Adipocyte (in vitro differentiated cells): Measurements from ENCODE around the gene SIRPA.
A peak's percentile ranks its signal among the peaks of the same experiment; 100 is the strongest.

Source experiments
- DNase-seq: peaks from one replicate; pipeline ENCODE4 v3.0.0-alpha.2; 2015; ENCODE audit warnings: low read depth
- H3K27me3 ChIP-seq: replicated peaks from 2 replicates; pipeline ENCODE4 v1.7.0; 2013; ENCODE audit warnings: mild to moderate bottlenecking, low read length, moderate library complexity; ENCODE audit not compliant: control insufficient read depth, insufficient read depth
- H3K36me3 ChIP-seq: 2 replicates; pipeline ENCODE4 v1.7.0; 2013; ENCODE audit warnings: low read length, mild to moderate bottlenecking, moderate library complexity; ENCODE audit not compliant: control insufficient read depth, insufficient read depth, severe bottlenecking
- H3K4me1 ChIP-seq: 2 replicates; pipeline ENCODE4 v1.7.0; 2013; ENCODE audit warnings: mild to moderate bottlenecking, low read length, moderate library complexity; ENCODE audit not compliant: control insufficient read depth, insufficient read depth
- H3K4me3 ChIP-seq: 2 replicates; pipeline ENCODE4 v1.7.0; 2013; ENCODE audit warnings: mild to moderate bottlenecking, low read length, moderate library complexity
- H3K9ac ChIP-seq: 2 replicates; pipeline ENCODE4 v1.7.0; 2013; ENCODE audit warnings: mild to moderate bottlenecking, low read length, moderate library complexity
- H3K9me3 ChIP-seq: 2 replicates; pipeline ENCODE4 v1.7.0; 2013; ENCODE audit warnings: mild to moderate bottlenecking, low read length, moderate library complexity; ENCODE audit not compliant: control insufficient read depth

The SIRPA gene

DNA sequence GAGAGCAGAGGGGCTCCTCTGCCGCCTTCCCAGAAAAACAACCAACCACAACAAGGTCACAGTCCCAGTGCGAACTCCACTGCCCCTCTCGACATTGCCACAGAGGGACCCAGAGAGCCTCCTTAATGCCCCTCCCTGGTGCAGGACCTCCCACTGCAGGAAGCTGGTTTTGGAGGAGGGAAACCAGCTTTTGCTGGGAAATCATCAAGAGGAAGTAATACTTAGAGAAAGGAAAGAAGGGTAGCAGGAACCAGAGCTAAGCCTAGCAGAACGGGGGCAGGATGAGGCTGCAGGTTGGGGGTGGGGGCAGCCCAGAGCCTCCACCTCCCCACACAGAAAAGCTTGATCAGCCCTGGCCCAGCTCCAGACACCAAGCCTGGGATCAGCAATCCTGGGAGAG lies 37.7 kb upstream of the SIRPA start:
- H3K4me3 ChIP-seq, result no peak overlapping the region
- H3K27me3 ChIP-seq, result peaks cover 20% of the 10 kb centered on the region
- peaks cover 12% of the 10 kb centered on the region for H3K4me1 ChIP-seq
- no peak for DNase-seq
- H3K9me3 ChIP-seq, result no peaks in the 10 kb centered on the region
- no peak overlapping the region for H3K9ac ChIP-seq
- H3K36me3 ChIP-seq, result no peaks in the 10 kb centered on the region

DNA sequence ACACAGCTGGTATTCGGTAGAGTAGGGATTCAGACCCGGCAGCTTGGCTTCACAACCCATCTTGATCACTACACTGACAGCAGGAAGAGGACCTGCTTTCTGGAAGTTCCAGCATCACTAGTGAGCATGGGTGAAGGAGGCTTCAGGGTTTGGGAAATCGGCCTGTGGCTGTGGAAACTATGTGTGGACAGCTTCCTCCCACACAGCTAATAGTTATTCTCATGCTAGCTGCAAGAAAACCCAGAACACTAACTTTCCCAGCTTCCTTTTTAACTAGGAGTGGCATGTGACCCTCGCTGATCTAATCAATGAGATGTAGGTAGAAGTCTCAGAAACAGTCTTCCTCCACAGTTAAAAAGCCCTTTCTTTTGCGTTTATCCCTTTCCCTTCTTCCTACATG lies 36.3 kb upstream of the SIRPA start:
- Histone ChIP-seq H3K9me3 (no peaks in the 10 kb centered on the region), H3K4me1 (peaks cover 12% of the 10 kb centered on the region), H3K27me3 (peaks cover 12% of the 10 kb centered on the region), H3K36me3 (no peaks in the 10 kb centered on the region), H3K9ac (no peak overlapping the region), H3K4me3 (no peak overlapping the region)
- DNase-seq, result no peak

DNA sequence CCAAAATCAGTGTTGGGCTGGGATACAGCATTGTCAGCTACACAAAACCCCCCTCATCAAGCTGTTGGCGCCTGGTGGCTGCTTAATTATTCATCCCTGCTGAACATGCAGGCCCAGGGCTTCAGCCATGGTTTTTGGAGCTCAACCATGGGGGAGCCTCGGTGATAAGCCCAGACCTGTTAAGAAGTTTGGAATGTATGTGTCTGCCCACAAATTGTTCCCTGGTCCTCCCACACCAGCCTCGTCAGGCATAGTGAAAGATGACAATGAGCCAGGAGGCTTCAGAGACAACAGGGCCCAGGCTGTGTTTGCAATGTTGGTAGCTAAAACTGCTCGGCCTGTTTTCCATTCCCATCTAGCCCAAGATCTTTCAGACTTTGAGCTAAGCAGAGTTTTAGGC lies 34.8 kb upstream of the SIRPA start:
- H3K4me1 ChIP-seq, result peaks cover 12% of the 10 kb centered on the region
- DNase-seq, result peak; percentile 24
- H3K9me3 ChIP-seq, result no peaks in the 10 kb centered on the region
- H3K36me3 ChIP-seq, result no peaks in the 10 kb centered on the region
- no peak overlapping the region for H3K4me3 ChIP-seq
- H3K9ac ChIP-seq, result peak overlapping the region; percentile 4
- H3K27me3 ChIP-seq, result no peaks in the 10 kb centered on the region

DNA sequence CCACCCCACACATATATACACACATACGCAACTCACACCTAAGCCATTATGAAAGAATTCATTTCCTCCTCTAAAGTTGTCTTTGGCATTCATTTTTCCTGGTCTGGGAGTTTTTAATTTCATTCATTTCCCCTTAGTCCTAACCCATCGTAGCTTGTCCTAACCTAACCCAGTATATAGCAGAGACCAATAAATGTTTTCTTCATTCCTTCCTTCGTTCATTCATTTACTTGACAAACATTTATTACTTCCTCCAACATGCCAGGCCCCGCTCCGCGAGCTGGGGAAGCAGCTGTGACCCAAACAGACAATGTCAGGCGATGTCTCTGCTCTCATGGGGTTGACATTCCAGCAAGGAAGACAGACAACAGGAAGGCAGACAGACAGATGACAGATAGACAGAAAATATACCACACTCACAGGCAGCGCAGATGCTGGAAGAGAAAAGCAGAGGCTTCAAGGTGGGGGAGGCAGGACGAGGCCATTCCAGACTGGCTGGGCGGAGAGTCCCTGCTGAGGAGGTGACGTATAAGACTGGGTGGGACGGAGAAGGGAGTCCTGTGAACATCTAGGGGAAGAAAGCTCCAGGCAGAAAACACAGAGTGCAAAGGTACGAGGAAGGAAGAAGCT lies 33.7 kb upstream of the SIRPA start:
- no peak overlapping the region for H3K4me3 ChIP-seq
- no peak for DNase-seq

DNA sequence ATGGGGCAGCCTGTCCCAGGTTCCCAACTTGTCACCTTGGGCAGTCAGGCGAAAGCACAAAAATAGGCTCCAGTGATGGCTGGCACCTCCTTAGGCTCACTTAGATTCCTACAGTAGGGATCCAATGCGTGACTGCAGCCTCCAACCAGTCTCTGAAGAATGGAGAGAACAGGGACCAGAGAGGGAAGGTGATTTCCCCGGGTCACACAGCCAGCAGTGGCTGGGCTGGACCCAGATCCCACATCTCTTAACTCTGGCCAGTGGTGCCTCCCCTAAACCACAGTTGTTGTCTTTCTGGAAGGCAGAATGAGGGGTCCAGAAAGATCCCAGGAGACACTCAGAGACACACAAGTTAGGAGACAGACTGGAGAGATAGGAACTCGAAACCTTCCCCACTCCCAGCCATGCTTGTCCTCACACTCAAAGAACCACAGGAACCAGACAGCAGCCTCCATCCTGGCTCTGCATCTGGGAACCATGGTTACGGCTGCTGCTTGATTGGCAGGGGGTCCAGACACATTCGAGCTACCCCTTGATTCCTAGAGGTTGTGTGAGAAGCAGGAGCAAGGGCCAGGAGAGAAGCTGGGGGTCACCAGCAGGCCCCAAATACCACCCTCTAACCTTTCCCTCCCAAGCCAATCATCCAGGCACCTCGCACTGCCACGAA lies 33.1 kb upstream of the SIRPA start:
- no peak overlapping the region for H3K4me3 ChIP-seq

More for the DNA sequence above, 33.7 kb upstream of the SIRPA start:
- no peak overlapping the region for H3K9ac ChIP-seq
- H3K9me3 ChIP-seq, result no peaks in the 10 kb centered on the region
- H3K27me3 ChIP-seq, result no peaks in the 10 kb centered on the region
- peaks cover 8% of the 10 kb centered on the region for H3K4me1 ChIP-seq
- no peaks in the 10 kb centered on the region for H3K36me3 ChIP-seq

DNA sequence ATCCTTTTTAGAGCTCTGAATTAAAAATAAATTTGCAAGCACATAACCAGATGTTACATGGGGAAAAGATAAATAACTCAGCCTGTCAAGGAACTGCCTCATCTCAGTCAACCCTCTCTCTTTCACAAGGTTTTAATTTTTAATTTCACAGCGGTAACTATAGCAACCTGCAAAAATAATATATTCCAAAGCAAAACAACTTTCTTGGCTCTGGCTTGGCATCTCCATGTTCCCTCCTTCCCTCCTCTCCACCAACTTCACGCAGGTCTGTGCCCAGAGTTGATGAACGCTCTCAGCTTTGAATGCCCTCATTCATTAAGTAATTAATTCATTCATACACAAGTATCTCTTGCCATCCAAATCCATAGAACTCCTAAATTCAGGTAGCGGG lies 32.5 kb upstream of the SIRPA start:
- H3K36me3 ChIP-seq, result no peaks in the 10 kb centered on the region
- no peak for DNase-seq
- H3K9me3 ChIP-seq, result no peaks in the 10 kb centered on the region
- no peak overlapping the region for H3K9ac ChIP-seq
- no peak overlapping the region for H3K4me3 ChIP-seq
- H3K27me3 ChIP-seq, result peaks cover 8% of the 10 kb centered on the region
- H3K4me1 ChIP-seq, result peaks cover 7% of the 10 kb centered on the region

More for the DNA sequence above, 33.1 kb upstream of the SIRPA start:
- no peak overlapping the region for H3K9ac ChIP-seq
- peaks cover 2% of the 10 kb centered on the region for H3K27me3 ChIP-seq
- DNase-seq, result no peak
- H3K36me3 ChIP-seq, result no peaks in the 10 kb centered on the region
- peaks cover 7% of the 10 kb centered on the region for H3K4me1 ChIP-seq
- no peaks in the 10 kb centered on the region for H3K9me3 ChIP-seq

DNA sequence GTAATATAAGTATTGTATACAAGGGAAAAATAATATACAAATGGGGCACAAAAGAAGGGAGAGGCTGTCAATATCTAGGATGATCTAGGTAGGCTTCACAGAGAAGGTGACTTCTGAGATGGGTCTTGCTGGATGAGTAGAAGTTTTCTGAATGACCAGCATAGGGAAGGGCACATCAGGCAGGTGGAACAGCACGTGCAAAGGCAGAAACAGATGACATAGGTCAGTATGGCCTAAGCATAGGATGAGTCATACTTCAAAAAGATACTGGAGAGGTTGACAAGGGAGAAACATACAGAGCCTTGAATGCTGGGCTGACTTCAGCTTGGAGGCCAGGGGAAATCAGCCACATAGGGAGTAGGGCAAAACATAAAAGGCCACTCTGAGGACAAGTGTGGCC lies 31.9 kb upstream of the SIRPA start:
- Histone ChIP-seq H3K4me1 (peaks cover 7% of the 10 kb centered on the region), H3K27me3 (peaks cover 10% of the 10 kb centered on the region), H3K9me3 (no peaks in the 10 kb centered on the region), H3K9ac (no peak overlapping the region), H3K4me3 (no peak overlapping the region), H3K36me3 (no peaks in the 10 kb centered on the region)
- no peak for DNase-seq

DNA sequence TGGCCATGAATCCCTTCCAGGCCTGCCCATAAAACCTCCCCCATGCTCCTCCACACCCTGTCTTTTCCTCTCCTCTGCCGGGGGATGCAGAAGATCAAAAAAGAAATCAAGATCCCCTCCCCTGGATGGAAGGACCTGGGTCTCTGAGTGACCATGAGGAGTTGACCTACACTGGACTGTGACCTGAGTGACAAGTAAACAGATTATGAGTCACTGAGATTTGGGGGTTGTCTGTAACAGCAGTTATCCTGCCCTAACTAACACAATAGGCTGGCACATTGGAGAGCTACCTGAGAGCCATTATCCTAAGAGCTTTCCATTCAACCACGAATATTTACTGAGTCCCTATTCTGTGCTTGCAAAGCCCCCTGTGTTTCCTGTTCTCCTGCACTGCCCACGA lies 28.4 kb upstream of the SIRPA start:
- peaks cover 4% of the 10 kb centered on the region for H3K4me1 ChIP-seq
- no peak overlapping the region for H3K4me3 ChIP-seq
- DNase-seq, result no peak
- H3K36me3 ChIP-seq, result no peaks in the 10 kb centered on the region
- H3K27me3 ChIP-seq, result peaks cover 15% of the 10 kb centered on the region
- H3K9ac ChIP-seq, result no peak overlapping the region
- H3K9me3 ChIP-seq, result no peaks in the 10 kb centered on the region

DNA sequence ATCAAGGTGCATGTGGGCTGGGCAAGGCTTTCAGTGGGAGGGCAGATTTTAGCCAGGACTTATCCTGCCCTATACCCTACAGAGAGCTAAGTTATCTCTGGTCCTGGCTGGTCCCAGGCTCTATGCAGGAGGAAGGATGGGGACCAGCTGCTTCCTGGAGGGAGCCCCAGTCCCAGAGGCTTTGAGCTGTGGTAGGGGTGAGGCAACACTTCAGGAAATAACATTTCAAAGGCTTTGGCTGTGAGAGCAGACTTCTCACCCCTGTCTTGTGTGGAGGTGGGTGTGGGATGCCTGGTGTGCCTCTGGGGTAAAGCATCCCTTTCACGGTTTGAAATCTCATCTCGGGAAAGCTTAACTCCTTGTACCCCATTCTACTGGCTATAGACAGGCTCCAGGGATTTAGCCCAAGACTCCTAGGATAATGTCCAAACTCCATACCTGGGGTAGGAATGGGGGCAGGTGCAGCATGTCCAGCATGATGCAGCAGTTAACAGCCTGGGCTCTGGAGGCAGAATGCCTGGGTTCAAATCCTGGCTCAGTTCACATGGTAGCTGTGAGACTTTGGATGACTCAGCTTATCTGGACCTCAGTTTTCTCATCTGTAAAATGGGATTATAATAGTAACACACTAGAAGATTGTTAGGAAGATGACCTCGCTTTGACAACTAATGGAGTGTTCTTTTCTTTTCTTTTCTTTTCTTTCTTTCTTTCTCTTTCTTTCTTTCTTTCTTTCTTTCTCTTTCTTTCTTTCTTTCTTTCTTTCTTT lies 27.5 kb upstream of the SIRPA start:
- no peak overlapping the region for H3K4me3 ChIP-seq
- H3K36me3 ChIP-seq, result no peaks in the 10 kb centered on the region
- peaks cover 17% of the 10 kb centered on the region for H3K27me3 ChIP-seq
- H3K4me1 ChIP-seq, result peaks cover 4% of the 10 kb centered on the region
- no peaks in the 10 kb centered on the region for H3K9me3 ChIP-seq
- DNase-seq, result no peak
- H3K9ac ChIP-seq, result no peak overlapping the region

DNA sequence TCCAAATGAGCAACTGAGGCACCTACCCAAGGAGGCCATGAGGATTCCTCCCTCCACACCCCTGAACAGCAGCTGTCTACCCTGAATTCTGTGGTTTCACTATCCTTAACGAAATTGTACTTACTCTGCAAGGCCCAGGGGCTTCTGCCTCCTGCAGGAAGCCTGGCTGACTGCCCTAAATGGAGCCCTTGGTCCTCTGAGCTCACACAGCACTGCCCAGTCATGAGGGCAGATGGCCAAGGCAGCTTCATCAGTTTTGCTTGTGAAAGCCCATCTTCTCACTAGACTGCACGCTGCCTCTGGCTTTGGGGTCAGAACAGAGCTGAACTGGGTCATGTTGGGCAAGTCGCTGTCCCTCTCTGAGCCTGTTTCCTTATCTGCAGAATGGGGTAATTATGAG lies 26.4 kb upstream of the SIRPA start:
- no peaks in the 10 kb centered on the region for H3K9me3 ChIP-seq
- no peaks in the 10 kb centered on the region for H3K36me3 ChIP-seq
- H3K9ac ChIP-seq, result no peak overlapping the region
- no peak for DNase-seq
- peaks cover 21% of the 10 kb centered on the region for H3K27me3 ChIP-seq
- no peak overlapping the region for H3K4me3 ChIP-seq
- peaks cover 4% of the 10 kb centered on the region for H3K4me1 ChIP-seq

DNA sequence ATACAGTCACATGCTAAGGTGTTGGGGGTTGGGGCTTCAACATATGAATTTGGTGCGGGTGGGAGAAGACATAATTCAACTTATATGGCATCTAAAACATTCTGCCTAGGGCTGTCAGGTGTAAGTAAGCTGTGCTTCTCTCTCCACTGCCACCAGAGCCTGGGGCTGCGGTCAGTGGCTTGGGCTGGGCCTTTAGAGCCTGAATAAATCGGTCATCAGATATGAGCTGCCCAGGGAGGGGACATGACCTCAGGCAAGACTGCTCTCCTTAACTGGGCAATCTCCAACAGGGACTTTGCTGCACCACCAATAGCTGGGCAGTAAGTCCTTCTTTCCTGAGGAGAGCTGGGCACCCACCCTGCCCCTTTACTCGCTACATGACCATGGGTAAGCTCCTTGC lies 24.9 kb upstream of the SIRPA start:
- H3K36me3 ChIP-seq, result no peaks in the 10 kb centered on the region
- no peak overlapping the region for H3K4me3 ChIP-seq
- no peak for DNase-seq
- H3K27me3 ChIP-seq, result peaks cover 26% of the 10 kb centered on the region
- H3K4me1 ChIP-seq, result peaks cover 4% of the 10 kb centered on the region
- H3K9me3 ChIP-seq, result no peaks in the 10 kb centered on the region
- H3K9ac ChIP-seq, result no peak overlapping the region
